DND-41 (cell line): Measurements from ENCODE around the gene ALPK3.

Experiments
- ATAC-seq: fragments of 200-7000 bp; cut with Tn5 transposase; 3 replicates; pipeline ENCODE4 v1.9.1; 2021; ENCODE audit warnings: low read depth; ENCODE audit not compliant: insufficient read depth
- DNase-seq: peaks from one replicate; pipeline ENCODE4 v3.0.0-alpha.2; 2020
- H2AFZ ChIP-seq: 2 replicates; pipeline ENCODE4 v1.6.0; 2012; ENCODE audit warnings: low read depth, low read length
- H3K27ac ChIP-seq: 2 replicates; pipeline ENCODE4 v1.5.1; 2012; ENCODE audit warnings: low read length, inconsistent platforms
- H3K27me3 ChIP-seq: fragments of 200-600 bp; sonication (generic); 2 replicates; pipeline ENCODE4 v1.6.0; 2012; ENCODE audit warnings: low read length, mild to moderate bottlenecking, inconsistent platforms; ENCODE audit not compliant: insufficient read depth, poor library complexity
- H3K36me3 ChIP-seq: 2 replicates; pipeline ENCODE4 v1.5.1; 2012; ENCODE audit warnings: low read length, inconsistent platforms; ENCODE audit not compliant: insufficient read depth
- H3K4me1 ChIP-seq: 2 replicates; pipeline ENCODE4 v1.5.1; 2012; ENCODE audit warnings: mild to moderate bottlenecking, low read length; ENCODE audit not compliant: insufficient read depth
- H3K4me2 ChIP-seq: 2 replicates; pipeline ENCODE4 v1.6.0; 2012; ENCODE audit warnings: mild to moderate bottlenecking, moderate library complexity, low read length, inconsistent platforms; ENCODE audit not compliant: insufficient read depth
- H3K4me3 ChIP-seq, 2 experiments: fragments of 200-600 bp in 1 of 2; shearing (Covaris generic) in 1 of 2; 2 replicates each; pipeline ENCODE4 v1.5.1; 2012 to 2016; ENCODE audit warnings: inconsistent platforms in 2 of 2, low read length in 2 of 2, mild to moderate bottlenecking in 2 of 2, low read depth in 1 of 2, moderate library complexity in 1 of 2
- H3K79me2 ChIP-seq: 2 replicates; pipeline ENCODE4 v1.6.0; 2012; ENCODE audit warnings: low read length, inconsistent platforms; ENCODE audit not compliant: insufficient read depth
- H3K9ac ChIP-seq: 2 replicates; pipeline ENCODE4 v1.6.0; 2012; ENCODE audit warnings: low read depth, mild to moderate bottlenecking, inconsistent platforms, low read length, moderate library complexity
- H3K9me3 ChIP-seq: 2 replicates; pipeline ENCODE4 v1.5.1; 2012; ENCODE audit warnings: low read length, moderate library complexity, mild to moderate bottlenecking, inconsistent platforms; ENCODE audit not compliant: insufficient read depth, severe bottlenecking
- H4K20me1 ChIP-seq: 2 replicates; pipeline ENCODE4 v1.6.0; 2012; ENCODE audit warnings: low read length; ENCODE audit not compliant: insufficient read depth
- EZH2 ChIP-seq: IDR thresholded peaks from 3 replicates; pipeline ENCODE4 v1.6.1; 2012; ENCODE audit warnings: borderline replicate concordance, low read depth, mild to moderate bottlenecking, moderate library complexity, low read length, inconsistent platforms; ENCODE audit not compliant: severe bottlenecking
- TF ChIP-seq, protein P1 (sequence below): IDR thresholded peaks from 2 replicates; pipeline ENCODE4 v1.5.1; 2012; ENCODE audit warnings: borderline replicate concordance, low read length, moderate library complexity, mild to moderate bottlenecking; ENCODE audit not compliant: poor library complexity, severe bottlenecking; ENCODE audit errors: extremely low read depth

The ALPK3 gene

DNA sequence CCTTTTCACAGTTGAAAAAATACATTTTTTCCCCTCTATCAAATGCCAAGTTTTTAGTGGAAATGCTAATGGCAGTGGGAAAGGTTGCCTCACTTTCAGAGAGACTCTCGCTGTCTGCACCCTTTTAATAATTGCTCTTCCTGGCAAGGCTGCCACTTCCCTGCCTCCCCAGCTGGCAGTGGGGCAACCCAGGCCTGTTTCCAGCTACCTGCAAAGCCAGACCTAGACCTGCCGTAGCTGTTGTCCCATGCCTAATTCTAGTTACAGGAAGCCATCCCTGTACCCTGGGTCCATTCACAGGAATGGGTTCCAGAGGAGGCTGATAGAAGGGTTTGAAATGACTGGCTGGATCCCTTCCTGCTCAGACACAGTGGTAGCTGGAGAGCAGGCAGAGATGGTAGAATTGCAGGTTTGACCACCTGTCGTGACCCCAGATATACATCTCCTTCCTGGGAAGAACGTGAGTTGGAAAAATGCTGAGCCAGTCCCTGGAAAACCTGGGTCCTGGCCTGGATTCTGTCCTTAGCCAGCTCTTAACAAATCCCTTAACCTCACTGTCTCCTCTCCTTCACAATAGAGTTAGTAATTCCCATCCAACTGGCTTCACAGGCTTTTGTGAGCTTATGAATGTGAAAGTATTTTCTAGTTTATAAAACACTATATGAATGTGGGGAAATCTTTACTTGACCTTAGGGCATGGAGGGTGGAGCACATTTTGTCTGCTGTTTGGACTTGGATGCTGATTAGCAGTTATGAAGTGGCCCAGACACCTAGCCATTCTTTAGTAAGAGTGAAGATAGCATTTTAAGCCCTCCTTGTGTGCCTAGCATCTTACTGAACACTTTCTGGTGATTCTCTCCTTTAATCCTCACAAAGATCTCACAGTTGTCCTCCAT is 12.9 kb upstream of the ALPK3 start:
- Histone ChIP-seq H3K4me3 (no peak overlapping the region), H3K9ac (no peak overlapping the region), H3K36me3 (peaks cover 47% of the 10 kb centered on the region), H4K20me1 (no peaks in the 10 kb centered on the region), H3K27ac (no peak overlapping the region), H3K4me2 (no peak overlapping the region), H2AFZ (no peak overlapping the region), H3K4me1 (no peaks in the 10 kb centered on the region), H3K9me3 (no peaks in the 10 kb centered on the region), H3K79me2 (no peaks in the 10 kb centered on the region), H3K27me3 (no peaks in the 10 kb centered on the region)
- DNase-seq (no peak), ATAC-seq (no peak)
- no peak for TF ChIP-seq EZH2
- TF ChIP-seq, protein P1, sequence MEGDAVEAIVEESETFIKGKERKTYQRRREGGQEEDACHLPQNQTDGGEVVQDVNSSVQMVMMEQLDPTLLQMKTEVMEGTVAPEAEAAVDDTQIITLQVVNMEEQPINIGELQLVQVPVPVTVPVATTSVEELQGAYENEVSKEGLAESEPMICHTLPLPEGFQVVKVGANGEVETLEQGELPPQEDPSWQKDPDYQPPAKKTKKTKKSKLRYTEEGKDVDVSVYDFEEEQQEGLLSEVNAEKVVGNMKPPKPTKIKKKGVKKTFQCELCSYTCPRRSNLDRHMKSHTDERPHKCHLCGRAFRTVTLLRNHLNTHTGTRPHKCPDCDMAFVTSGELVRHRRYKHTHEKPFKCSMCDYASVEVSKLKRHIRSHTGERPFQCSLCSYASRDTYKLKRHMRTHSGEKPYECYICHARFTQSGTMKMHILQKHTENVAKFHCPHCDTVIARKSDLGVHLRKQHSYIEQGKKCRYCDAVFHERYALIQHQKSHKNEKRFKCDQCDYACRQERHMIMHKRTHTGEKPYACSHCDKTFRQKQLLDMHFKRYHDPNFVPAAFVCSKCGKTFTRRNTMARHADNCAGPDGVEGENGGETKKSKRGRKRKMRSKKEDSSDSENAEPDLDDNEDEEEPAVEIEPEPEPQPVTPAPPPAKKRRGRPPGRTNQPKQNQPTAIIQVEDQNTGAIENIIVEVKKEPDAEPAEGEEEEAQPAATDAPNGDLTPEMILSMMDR: no peak

- Histone ChIP-seq H3K4me1 (no peaks in the 10 kb centered on the region), H3K4me2 (no peak overlapping the region), H2AFZ (no peak overlapping the region), H3K4me3 (no peak overlapping the region), H3K36me3 (peaks cover 37% of the 10 kb centered on the region), H3K9ac (no peak overlapping the region), H3K27me3 (no peaks in the 10 kb centered on the region), H3K27ac (no peak overlapping the region), H3K79me2 (no peaks in the 10 kb centered on the region), H3K9me3 (no peaks in the 10 kb centered on the region), H4K20me1 (no peaks in the 10 kb centered on the region)
- no peak for ATAC-seq
- DNase-seq: no peak
- TF ChIP-seq, protein P1: no peak
- no peak for TF ChIP-seq EZH2
Measured at GRCh38 chr15:84805221-84805620, 11.9 kb upstream of the ALPK3 start.

- DNase-seq: no peak
- Histone ChIP-seq H3K9ac (no peak overlapping the region), H3K27me3 (no peaks in the 10 kb centered on the region), H3K36me3 (peaks cover 20% of the 10 kb centered on the region), H3K4me2 (no peak overlapping the region), H3K27ac (no peak overlapping the region), H3K4me1 (no peaks in the 10 kb centered on the region), H3K9me3 (no peaks in the 10 kb centered on the region), H4K20me1 (no peaks in the 10 kb centered on the region), H3K79me2 (no peaks in the 10 kb centered on the region), H2AFZ (no peak overlapping the region), H3K4me3 (no peak overlapping the region)
- TF ChIP-seq, protein P1: no peak
- no peak for TF ChIP-seq EZH2
- ATAC-seq: no peak
Measured at GRCh38 chr15:84807228-84807627, 9.9 kb upstream of the ALPK3 start.
